Neural progenitor cell (in vitro differentiated cells): ENCODE data around the gene DLL1. TPM values are rescaled to one million over a fixed set of nuclear protein-coding genes. Genes with fewer than 3 reads are reported as not detected.
A peak's percentile ranks its signal among the peaks of the same experiment; 100 is the strongest.

Experiments
- DNase-seq: peaks from one replicate; pipeline ENCODE4 v3.0.0-alpha.2; 2016; ENCODE audit warnings: low spot score
- H2AFZ ChIP-seq: fragments of 200-600 bp; sonication (generic); replicated peaks from 2 replicates; pipeline ENCODE4 v1.6.1; 2016; ENCODE audit warnings: antibody characterized with exemption
- H3F3A ChIP-seq: fragments of 200-600 bp; sonication (generic); 2 replicates; pipeline ENCODE4 v1.6.1; 2016; ENCODE audit warnings: antibody characterized with exemption, low read depth
- H3K27ac ChIP-seq: fragments of 200-600 bp; sonication (generic); 2 replicates; pipeline ENCODE4 v1.5.1; 2016; ENCODE audit warnings: mild to moderate bottlenecking
- H3K27me3 ChIP-seq: fragments of 200-600 bp; sonication (generic); 2 replicates; pipeline ENCODE4 v1.6.1; 2016; ENCODE audit warnings: mild to moderate bottlenecking, moderate library complexity
- H3K36me3 ChIP-seq: fragments of 200-600 bp; sonication (generic); 2 replicates; pipeline ENCODE4 v1.5.1; 2016
- H3K4me1 ChIP-seq: fragments of 200-600 bp; sonication (generic); 2 replicates; pipeline ENCODE4 v1.6.1; 2016; ENCODE audit warnings: mixed run types
- H3K4me2 ChIP-seq: fragments of 200-600 bp; sonication (generic); 2 replicates; pipeline ENCODE4 v1.6.1; 2016
- H3K4me3 ChIP-seq: fragments of 200-600 bp; sonication (generic); 2 replicates; pipeline ENCODE4 v1.5.1; 2016
- H3K79me2 ChIP-seq: fragments of 200-600 bp; sonication (generic); 2 replicates; pipeline ENCODE4 v1.6.1; 2016; ENCODE audit warnings: low read depth
- H3K9ac ChIP-seq: fragments of 200-600 bp; sonication (generic); 2 replicates; pipeline ENCODE4 v1.6.1; 2016
- H3K9me3 ChIP-seq: fragments of 200-600 bp; sonication (generic); 2 replicates; pipeline ENCODE4 v1.5.1; 2016; ENCODE audit warnings: low read depth
- H4K20me1 ChIP-seq: fragments of 200-600 bp; sonication (generic); 2 replicates; pipeline ENCODE4 v1.6.1; 2016; ENCODE audit warnings: low read depth
- H3K27ac Mint-ChIP-seq: 3 replicates; pipeline ENCODE4 v1.8.0; 2021; ENCODE audit warnings: mixed read lengths
- H3K27me3 Mint-ChIP-seq: 2 replicates; pipeline ENCODE4 v1.8.0; 2022; ENCODE audit warnings: low read depth, mild to moderate bottlenecking, inconsistent platforms, moderate library complexity, mixed read lengths; ENCODE audit not compliant: insufficient read depth
- H3K36me3 Mint-ChIP-seq: 3 replicates; pipeline ENCODE4 v1.8.0; 2021; ENCODE audit warnings: mixed read lengths
- H3K4me1 Mint-ChIP-seq: 3 replicates; pipeline ENCODE4 v1.8.0; 2021; ENCODE audit warnings: mixed read lengths
- H3K4me3 Mint-ChIP-seq: 3 replicates; pipeline ENCODE4 v1.8.0; 2021; ENCODE audit warnings: mild to moderate bottlenecking, moderate library complexity, mixed read lengths
- H3K9me3 Mint-ChIP-seq: 3 replicates; pipeline ENCODE4 v1.8.0; 2020; ENCODE audit warnings: mixed read lengths
- CTCF ChIP-seq: fragments of 200-600 bp; sonication (generic); IDR thresholded peaks from 2 replicates; pipeline ENCODE4 v1.5.1; 2017; ENCODE audit warnings: antibody characterized with exemption, mild to moderate bottlenecking
- EZH2 ChIP-seq: fragments of 200-600 bp; sonication (generic); IDR thresholded peaks from 2 replicates; pipeline ENCODE4 v1.6.1; 2017; ENCODE audit warnings: antibody characterized with exemption, mild to moderate bottlenecking, moderate library complexity
- EZH2phosphoT487 ChIP-seq: fragments of 200-600 bp; sonication (generic); IDR thresholded peaks from 2 replicates; pipeline ENCODE4 v1.6.1; 2017; ENCODE audit warnings: antibody characterized with exemption
- total RNA-seq: library from RNA; depleted of rRNA; stranded (reverse); fragments of >200 nt; gene quantifications from 2 replicates; pipeline ENCODE4 v1.2.3, GENCODE V29; 2015; ENCODE audit warnings: low replicate concordance

Gene DLL1
- total RNA-seq, 1 donor from 2014 or later = 35.9 TPM

- H3K4me3 Mint-ChIP-seq = no peak overlapping the region
- no peak overlapping the region for H3K27ac Mint-ChIP-seq
- H3F3A ChIP-seq = peaks cover 29% of the 10 kb centered on the region
- no peaks in the 10 kb centered on the region for H3K9me3 Mint-ChIP-seq
- H3K4me1 ChIP-seq = peaks cover 32% of the 10 kb centered on the region
- TF ChIP-seq EZH2 (no peak), CTCF (no peak), EZH2phosphoT487 (no peak)
- no peaks in the 10 kb centered on the region for H3K9me3 ChIP-seq
- no peak overlapping the region for H3K4me3 ChIP-seq
- peaks cover 64% of the 10 kb centered on the region for H3K27me3 ChIP-seq
- peaks cover 77% of the 10 kb centered on the region for H4K20me1 ChIP-seq
- no peak overlapping the region for H3K4me2 ChIP-seq
- H3K27ac ChIP-seq = no peak overlapping the region
- peaks cover 8% of the 10 kb centered on the region for H3K36me3 ChIP-seq
- peaks cover 29% of the 10 kb centered on the region for H3K27me3 Mint-ChIP-seq
- H3K36me3 Mint-ChIP-seq = peaks cover 44% of the 10 kb centered on the region
- peaks cover 27% of the 10 kb centered on the region for H3K79me2 ChIP-seq
- no peak for DNase-seq
- peaks cover 43% of the 10 kb centered on the region for H3K4me1 Mint-ChIP-seq
- no peak overlapping the region for H3K9ac ChIP-seq
- no peak overlapping the region for H2AFZ ChIP-seq
These were observed 6.6 kb downstream of the DLL1 start for GRCh38 chr6:170284126-170284773.

- H2AFZ ChIP-seq = no peak overlapping the region
- DNase-seq = no peak
- Mint-ChIP-seq H3K27ac (no peak overlapping the region), H3K4me1 (peaks cover 37% of the 10 kb centered on the region), H3K4me3 (no peak overlapping the region), H3K9me3 (no peaks in the 10 kb centered on the region), H3K36me3 (peaks cover 38% of the 10 kb centered on the region), H3K27me3 (peaks cover 23% of the 10 kb centered on the region)
- no peaks in the 10 kb centered on the region for H3K9me3 ChIP-seq
- H3K27me3 ChIP-seq = peaks cover 56% of the 10 kb centered on the region
- peaks cover 19% of the 10 kb centered on the region for H3K79me2 ChIP-seq
- TF ChIP-seq EZH2 = no peak
- TF ChIP-seq CTCF = no peak
- no peak for TF ChIP-seq EZH2phosphoT487
- H3K4me1 ChIP-seq = peaks cover 27% of the 10 kb centered on the region
- no peak overlapping the region for H3K4me2 ChIP-seq
- no peak overlapping the region for H3K4me3 ChIP-seq
- H3F3A ChIP-seq = peaks cover 29% of the 10 kb centered on the region
- H4K20me1 ChIP-seq = peaks cover 69% of the 10 kb centered on the region
- H3K27ac ChIP-seq = no peak overlapping the region
- H3K9ac ChIP-seq = no peak overlapping the region
- H3K36me3 ChIP-seq = peaks cover 8% of the 10 kb centered on the region
These were observed 7.4 kb downstream of the DLL1 start for GRCh38 chr6:170283212-170284081.

GRCh38 chr6:170282512-170283158 lies 8.2 kb downstream of the DLL1 start:
- Histone ChIP-seq H3F3A (peaks cover 28% of the 10 kb centered on the region), H2AFZ (no peak overlapping the region), H3K9ac (no peak overlapping the region), H3K4me2 (no peak overlapping the region), H3K27me3 (peaks cover 48% of the 10 kb centered on the region), H3K9me3 (no peaks in the 10 kb centered on the region), H3K79me2 (peaks cover 11% of the 10 kb centered on the region), H3K4me1 (peaks cover 18% of the 10 kb centered on the region), H4K20me1 (peaks cover 61% of the 10 kb centered on the region), H3K27ac (no peak overlapping the region), H3K4me3 (no peak overlapping the region), H3K36me3 (peaks cover 8% of the 10 kb centered on the region)
- peaks cover 33% of the 10 kb centered on the region for H3K4me1 Mint-ChIP-seq
- no peak for DNase-seq
- no peaks in the 10 kb centered on the region for H3K9me3 Mint-ChIP-seq
- peaks cover 17% of the 10 kb centered on the region for H3K27me3 Mint-ChIP-seq
- TF ChIP-seq EZH2 (no peak), CTCF (no peak), EZH2phosphoT487 (no peak)
- peaks cover 32% of the 10 kb centered on the region for H3K36me3 Mint-ChIP-seq
- H3K4me3 Mint-ChIP-seq = peak overlapping the region; percentile 57
- no peak overlapping the region for H3K27ac Mint-ChIP-seq
